ENCODE measurements around the gene KIAA1958.
"Not testable (repeated sequence)": the region's sequence is repeated elsewhere in the genome, so short reads cannot be mapped to it uniquely, and the experiment has no call there.

KIAA1958 gene

GRCh38 chr9:112663681-112664080 is 177.1 kb downstream of the KIAA1958 start:
- no peak for DNase-seq (ENCODE audit: low spot score)

- no peak for DNase-seq (ENCODE audit: low spot score)
Measured at GRCh38 chr9:112664531-112664930, 177.9 kb downstream of the KIAA1958 start.

GRCh38 chr9:112665347-112665746 is 178.7 kb downstream of the KIAA1958 start:
- peak; percentile 11 for DNase-seq (ENCODE audit: low spot score)

GRCh38 chr9:112669326-112669725 is 182.7 kb downstream of the KIAA1958 start:
- DNase-seq (ENCODE audit: low spot score), result no peak

- no peak for DNase-seq (ENCODE audit: low spot score)
Measured at GRCh38 chr9:112670991-112671625, 184.5 kb downstream of the KIAA1958 start.

GRCh38 chr9:112673221-112673620 is 186.6 kb downstream of the KIAA1958 start:
- not testable (repeated sequence) for DNase-seq (ENCODE audit: low spot score)

- DNase-seq (ENCODE audit: low spot score), result no peak
Measured at GRCh38 chr9:112677040-112677439, 190.4 kb downstream of the KIAA1958 start.

GRCh38 chr9:112680731-112681402 is 194.2 kb downstream of the KIAA1958 start:
- no peak for DNase-seq (ENCODE audit: low spot score)

GRCh38 chr9:112689161-112689740 is 202.6 kb downstream of the KIAA1958 start:
- peak; percentile 54 for DNase-seq (ENCODE audit: low spot score)

GRCh38 chr9:112694706-112695555 is 208.3 kb downstream of the KIAA1958 start:
- no peak for DNase-seq (ENCODE audit: low spot score)

- DNase-seq (ENCODE audit: low spot score), result no peak
Measured at GRCh38 chr9:112696461-112696860, 209.8 kb downstream of the KIAA1958 start.

- no peak for DNase-seq (ENCODE audit: low spot score)
Measured at GRCh38 chr9:112699230-112699629, 212.6 kb downstream of the KIAA1958 start.

- DNase-seq (ENCODE audit: low spot score), result no peak
Measured at GRCh38 chr9:112700085-112700484, 213.5 kb downstream of the KIAA1958 start.

- DNase-seq (ENCODE audit: low spot score), result no peak
Measured at GRCh38 chr9:112703304-112703703, 216.7 kb downstream of the KIAA1958 start.

- DNase-seq (ENCODE audit: low spot score), result peak; percentile 82
Measured at GRCh38 chr9:112705768-112706427, 219.3 kb downstream of the KIAA1958 start.

GRCh38 chr9:112711050-112711689 is 224.5 kb downstream of the KIAA1958 start:
- DNase-seq (ENCODE audit: low spot score), result peak; percentile 53

- no peak for DNase-seq (ENCODE audit: low spot score)
Measured at GRCh38 chr9:112712678-112713077, 226.1 kb downstream of the KIAA1958 start.

- peak; percentile 96 for DNase-seq (ENCODE audit: low spot score)
Measured at GRCh38 chr9:112717661-112718331, 231.2 kb downstream of the KIAA1958 start, which contains the start of gene INIP. Gene INIP, minus strand, starts transcription at chr9:112718117. Its CDS starts 1,632 bp downstream, at chr9:112716485.
